ENCODE measurements around the gene MYOZ3.

The MYOZ3 gene

GRCh38 chr5:150661086-150661485 lies at the start of gene MYOZ3:
TSS of gene MYOZ3 (plus strand) at chr5:150661251. CDS start at chr5:150662942, 1,691 bp downstream.
- no peak for DNase-seq

- no peak for DNase-seq
Measured at GRCh38 chr5:150612405-150612804, 48.6 kb upstream of the MYOZ3 start.

GRCh38 chr5:150612905-150613670 lies 48.0 kb upstream of the MYOZ3 start:
- no peak for DNase-seq

GRCh38 chr5:150613991-150614660 lies 46.9 kb upstream of the MYOZ3 start:
- DNase-seq: no peak

GRCh38 chr5:150614661-150615060 lies 46.4 kb upstream of the MYOZ3 start:
- no peak for DNase-seq

- no peak for DNase-seq
Measured at GRCh38 chr5:150615141-150615699, 45.8 kb upstream of the MYOZ3 start.

- no peak for DNase-seq
Measured at GRCh38 chr5:150616024-150616470, 45.0 kb upstream of the MYOZ3 start.

- no peak for DNase-seq
Measured at GRCh38 chr5:150616506-150616905, 44.5 kb upstream of the MYOZ3 start.

GRCh38 chr5:150618163-150618562 lies 42.9 kb upstream of the MYOZ3 start:
- no peak for DNase-seq

GRCh38 chr5:150618588-150619281 lies 42.3 kb upstream of the MYOZ3 start:
- DNase-seq: no peak

- DNase-seq: no peak
Measured at GRCh38 chr5:150619359-150620230, 41.5 kb upstream of the MYOZ3 start.

- no peak for DNase-seq
Measured at GRCh38 chr5:150621301-150621700, 39.8 kb upstream of the MYOZ3 start.

- DNase-seq: no peak
Measured at GRCh38 chr5:150622157-150622556, 38.9 kb upstream of the MYOZ3 start.

GRCh38 chr5:150623152-150623877 lies 37.7 kb upstream of the MYOZ3 start:
- peak in 1 of 2 experiments; percentile 14 for DNase-seq

GRCh38 chr5:150623878-150624216 lies 37.2 kb upstream of the MYOZ3 start:
- no peak for DNase-seq

- peak; percentile 25 to 34 for DNase-seq
Measured at GRCh38 chr5:150624334-150625163, 36.5 kb upstream of the MYOZ3 start.

- DNase-seq: no peak
Measured at GRCh38 chr5:150625164-150625535, 35.9 kb upstream of the MYOZ3 start.

- no peak for DNase-seq
Measured at GRCh38 chr5:150625831-150626746, 35.0 kb upstream of the MYOZ3 start.

- no peak for DNase-seq
Measured at GRCh38 chr5:150626853-150627276, 34.2 kb upstream of the MYOZ3 start.
